NCI-H446 (cell line): ENCODE measurements around the gene MTFP1.
"Not testable (repeated sequence)": the region's sequence is repeated elsewhere in the genome, so short reads cannot be mapped to it uniquely, and the experiment has no call there.

Experiments
- DNase-seq, 2 experiments: peaks; one replicate each; lab custom pipeline; 2025; lab: John Stamatoyannopoulos, UW

The MTFP1 gene

DNA sequence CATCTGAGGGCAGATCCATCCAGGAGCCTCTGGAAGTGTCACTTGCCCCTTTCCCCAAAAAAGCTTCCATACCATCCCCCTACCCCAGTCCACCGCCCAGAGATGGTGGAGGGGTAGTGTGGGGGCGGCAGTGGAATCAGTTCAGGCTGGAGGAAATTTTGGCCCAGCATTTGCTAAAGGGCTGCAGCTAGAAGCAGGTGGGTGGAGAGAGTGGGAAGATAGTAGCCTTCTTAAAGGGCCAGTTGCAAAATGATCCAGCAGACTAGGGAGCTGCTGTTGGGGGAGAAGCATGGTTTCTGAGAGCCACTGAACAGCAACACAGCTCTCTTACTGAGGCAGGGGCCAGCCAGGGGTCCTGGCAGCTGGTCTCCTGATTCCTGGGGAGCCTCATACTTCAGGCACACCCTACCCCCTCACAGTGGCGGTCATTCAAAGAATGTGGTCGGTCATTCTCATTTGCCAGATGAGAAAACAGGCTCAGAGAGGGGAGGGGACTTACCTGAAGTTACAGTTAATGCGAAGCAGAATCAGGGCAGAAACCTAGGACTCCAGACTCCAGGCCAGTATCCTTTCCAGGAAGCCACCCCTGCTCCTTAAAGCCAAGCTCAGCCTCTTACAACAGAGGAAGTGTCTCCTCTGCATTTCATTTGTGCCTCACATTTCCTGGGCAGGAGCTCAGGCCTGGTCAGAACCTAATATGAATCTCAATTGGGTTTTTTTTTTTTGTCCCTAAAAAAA lies 23.4 kb upstream of the MTFP1 start:
- DNase-seq: no peak

DNA sequence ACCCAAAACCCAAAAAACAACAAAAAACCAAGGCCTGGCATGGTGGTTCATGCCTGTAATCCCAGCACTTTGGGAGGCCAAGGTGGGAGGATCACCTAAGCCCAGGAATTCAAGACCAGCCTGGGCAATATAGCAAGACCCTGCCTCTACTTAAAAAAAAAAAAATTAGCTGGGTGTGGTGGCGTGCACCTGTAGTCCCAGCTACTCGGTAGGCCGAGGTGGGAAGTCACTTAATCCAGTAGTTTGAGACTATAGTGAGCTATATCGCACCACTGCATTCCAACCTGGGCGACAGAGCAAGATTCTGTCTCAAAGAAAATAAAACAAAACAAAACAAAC lies 22.8 kb upstream of the MTFP1 start:
- not testable (repeated sequence) for DNase-seq

DNA sequence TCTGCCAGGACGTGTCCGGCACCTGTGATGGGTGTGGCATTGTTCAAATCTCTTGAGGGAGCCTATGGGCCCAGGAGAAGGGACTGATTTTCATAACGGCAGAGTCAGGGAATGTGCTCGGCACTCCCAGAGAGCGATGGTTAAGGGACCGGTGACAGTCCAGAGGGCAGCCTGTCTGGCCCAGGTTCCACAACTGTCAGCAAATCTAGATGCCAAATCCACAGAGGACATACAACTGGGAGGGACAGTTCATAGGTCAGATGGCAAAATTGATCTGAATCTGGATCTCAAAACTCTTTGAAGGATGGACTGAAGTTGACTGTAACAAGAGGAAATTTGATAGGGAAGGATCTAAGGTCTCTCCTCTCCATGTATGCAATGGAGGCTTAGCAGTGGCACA lies 21.3 kb upstream of the MTFP1 start:
- no peak for DNase-seq

DNA sequence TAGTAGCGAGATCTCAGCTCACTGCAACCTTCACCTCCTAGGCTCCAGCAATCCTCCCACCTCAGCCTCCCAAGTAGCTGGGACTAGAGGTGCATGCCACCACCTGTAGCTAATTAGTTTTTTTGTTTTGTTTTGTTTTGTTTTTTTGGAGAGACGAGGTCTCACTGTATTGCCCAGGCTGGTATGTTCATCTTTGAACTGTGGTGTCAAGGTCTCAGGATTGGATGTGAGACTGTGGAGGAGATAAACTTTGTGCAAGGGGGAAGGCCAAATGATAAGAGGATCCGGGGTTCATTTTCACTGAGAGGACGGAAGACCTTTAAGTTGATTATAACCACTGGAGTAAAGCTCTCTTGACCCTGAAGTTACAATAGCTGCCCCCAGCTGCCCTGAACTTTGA lies 19.8 kb upstream of the MTFP1 start:
- DNase-seq: no peak

DNA sequence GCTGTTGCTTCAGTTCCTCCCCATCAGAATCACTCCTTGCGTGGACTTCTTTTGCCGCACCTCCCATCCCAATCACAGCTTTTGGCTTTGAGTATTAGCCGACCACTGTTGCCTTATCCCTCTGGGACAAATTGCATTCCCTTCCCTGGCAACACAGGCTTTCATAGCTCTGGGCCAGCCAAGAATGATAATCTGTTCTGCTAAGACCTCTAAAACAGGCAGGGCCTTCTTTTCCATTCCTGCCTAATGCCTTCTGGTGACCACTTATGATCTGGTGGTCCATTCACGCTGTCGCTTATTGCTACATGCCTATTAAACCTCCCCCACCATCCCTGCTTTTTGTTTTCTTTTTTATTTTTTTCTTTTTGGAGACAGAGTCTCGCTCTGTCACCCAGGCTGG lies 19.2 kb upstream of the MTFP1 start:
- DNase-seq: no peak

DNA sequence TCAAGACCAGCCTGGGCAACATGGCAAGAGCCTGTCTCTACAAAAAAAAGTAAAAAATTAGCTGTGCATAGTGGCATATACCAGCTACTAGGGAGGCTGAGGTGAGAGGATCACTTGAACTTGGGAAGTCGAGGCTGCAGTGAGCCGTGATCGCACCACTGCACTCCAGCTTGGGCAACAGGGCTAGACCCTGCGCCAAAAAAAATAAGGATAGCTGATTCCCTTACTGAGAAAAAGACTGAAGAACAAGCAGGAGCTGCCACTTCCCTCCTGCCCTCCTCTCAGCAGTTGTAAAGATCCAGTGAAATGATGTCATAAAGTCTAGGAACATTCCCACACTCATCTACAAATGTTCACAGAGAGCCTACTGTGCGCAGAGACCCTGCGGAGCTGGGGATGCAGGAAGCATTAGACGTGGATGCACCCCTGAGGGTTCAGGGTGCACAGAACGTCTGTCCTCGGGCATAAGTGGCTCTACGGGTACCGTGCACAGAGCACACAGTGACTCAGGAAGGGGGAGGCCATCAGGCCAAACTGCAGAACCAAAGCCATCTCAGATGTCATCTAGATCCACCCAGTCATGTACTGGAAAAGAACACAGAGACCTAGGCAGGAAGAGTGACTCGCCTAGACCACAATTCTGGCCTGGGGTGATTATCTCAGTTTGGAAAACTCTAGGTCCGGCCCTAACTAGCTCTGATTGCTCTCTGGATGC lies 17.0 kb upstream of the MTFP1 start:
- no peak for DNase-seq

DNA sequence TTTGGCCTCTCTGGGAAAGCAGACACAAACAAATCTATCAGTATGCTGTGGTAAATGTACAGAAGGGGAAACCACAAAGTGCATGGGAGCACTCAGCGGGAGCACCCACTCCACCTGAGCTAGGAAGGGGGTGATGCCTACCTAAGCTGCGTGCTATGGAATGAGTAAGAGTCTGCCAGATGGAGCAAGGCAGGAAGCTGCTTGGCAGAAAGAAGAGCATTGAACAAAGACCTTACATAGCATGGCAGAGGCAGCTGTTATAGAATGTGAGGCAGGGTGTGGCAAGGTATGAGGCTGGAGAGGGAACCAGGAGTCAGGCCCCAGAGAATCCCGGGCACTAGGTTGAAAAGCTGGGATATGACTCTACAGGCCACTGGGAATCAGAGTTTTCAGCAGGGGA lies 13.8 kb upstream of the MTFP1 start:
- no peak for DNase-seq

DNA sequence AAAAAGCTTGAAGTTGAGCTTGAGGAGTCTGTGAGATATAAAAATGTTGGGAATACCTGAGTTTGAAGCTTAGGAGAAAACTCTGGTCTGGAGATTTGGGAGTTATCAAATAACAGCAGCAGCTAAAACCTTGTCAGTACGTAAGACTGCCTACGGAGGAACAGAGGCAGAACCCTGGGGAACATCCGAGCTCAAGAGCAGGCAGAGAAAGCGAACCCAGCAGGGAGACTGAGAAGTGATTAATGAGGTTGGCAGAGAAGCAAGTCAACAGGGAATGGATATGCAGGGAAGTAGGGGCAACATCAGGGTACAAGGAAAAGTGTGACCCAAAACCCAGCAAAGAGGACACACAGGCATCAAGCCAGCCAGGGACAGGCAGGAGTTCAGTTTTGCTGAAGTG lies 12.6 kb upstream of the MTFP1 start:
- DNase-seq: no peak

DNA sequence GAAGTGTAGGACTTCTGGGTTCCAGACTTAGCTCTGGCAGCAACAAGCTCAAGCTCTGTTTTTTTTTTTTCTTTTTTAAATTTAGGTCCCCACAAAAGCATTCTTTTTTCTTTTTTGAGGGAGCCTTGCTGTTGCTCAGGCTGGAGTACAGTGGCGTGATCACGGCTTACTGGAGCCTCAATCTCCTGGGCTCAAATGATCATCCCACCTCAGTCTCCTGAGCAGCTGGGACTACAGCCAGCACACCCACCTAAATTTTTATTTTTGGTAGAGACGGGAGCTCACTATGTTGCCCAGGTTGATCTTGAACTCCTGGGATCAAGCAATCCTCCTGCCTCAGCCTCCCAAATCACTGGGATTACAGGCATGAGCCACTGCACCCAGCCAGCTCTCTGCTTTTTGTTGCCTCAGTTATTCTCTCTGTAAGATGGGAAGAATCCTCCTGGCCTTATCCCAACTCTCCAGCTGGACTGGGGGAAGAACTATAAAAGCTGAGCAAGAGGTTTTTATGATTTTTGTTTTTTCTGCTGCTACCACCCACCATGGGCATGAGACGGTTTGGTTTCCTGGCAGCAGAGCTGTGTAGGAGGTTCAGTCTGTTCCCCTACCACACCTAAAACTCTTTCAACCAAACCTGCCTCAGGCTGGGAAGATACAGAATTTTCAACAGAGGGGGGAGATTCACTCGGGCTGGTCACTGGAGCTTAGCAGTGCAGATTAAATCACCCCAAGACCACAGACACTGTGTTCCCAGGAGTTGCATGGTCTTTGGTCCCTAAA lies 11.6 kb upstream of the MTFP1 start:
- no peak for DNase-seq

DNA sequence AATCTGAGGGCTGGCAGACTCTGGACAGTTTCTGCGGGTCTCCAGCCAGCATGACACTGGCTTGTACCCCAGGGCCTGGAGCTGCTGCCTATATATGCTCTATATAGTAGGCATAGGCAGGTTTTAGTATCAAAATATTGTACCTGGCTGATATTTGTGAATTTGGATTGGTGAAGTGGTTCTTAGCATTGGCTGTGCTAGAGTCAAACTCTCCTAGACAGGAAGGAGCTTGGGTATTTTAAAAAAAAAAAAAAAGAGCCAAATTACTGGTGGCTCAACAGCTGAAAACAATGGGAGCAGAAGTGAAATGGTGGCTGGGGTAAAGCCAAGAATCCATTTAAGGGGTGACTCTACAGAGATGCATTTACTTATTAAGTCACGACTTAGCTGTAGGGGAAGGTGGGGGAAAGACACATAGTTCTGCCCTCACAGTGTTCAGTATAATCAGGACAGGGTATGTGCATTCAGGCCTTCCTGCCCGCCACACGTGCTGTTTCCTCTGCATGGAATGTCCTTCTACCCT lies 11.0 kb upstream of the MTFP1 start:
- DNase-seq: no peak

DNA sequence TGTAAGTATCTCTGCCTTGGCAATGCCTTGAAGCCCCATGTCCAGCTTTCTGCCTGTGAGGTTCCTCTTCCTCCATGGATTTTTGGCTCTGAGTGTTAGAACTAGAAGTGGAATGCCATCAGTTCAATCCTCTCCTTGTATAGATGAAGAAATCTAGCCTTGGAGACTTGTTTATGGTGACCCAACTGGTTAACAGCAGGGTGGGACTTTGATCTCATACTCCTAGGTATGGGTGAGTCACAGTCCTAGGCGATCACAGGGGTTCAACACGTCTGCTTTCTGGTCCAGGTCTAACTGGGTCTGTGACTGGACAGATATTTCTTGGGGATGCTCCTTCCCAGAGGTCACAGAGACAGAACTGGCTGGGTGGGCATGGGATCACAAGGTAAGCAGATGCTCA lies 9.2 kb upstream of the MTFP1 start:
- DNase-seq: no peak

DNA sequence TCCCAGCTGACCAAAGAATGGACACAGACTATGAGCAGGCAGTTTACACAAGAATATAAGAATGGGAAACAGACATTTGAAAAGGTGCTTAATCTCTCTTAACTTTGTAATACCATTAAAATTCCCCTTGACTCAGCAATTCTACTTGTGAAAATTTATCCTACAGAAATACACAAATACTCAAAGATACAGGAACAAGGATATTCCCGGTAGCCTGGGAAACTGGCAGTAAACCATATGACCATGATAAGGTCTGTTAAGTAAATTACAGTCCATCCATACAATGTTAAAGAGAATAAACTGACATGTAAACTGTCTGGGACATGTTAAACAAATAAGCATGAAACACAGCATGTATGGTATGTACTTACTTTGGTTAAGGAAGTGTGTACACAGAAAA lies 8.7 kb upstream of the MTFP1 start:
- DNase-seq: no peak

DNA sequence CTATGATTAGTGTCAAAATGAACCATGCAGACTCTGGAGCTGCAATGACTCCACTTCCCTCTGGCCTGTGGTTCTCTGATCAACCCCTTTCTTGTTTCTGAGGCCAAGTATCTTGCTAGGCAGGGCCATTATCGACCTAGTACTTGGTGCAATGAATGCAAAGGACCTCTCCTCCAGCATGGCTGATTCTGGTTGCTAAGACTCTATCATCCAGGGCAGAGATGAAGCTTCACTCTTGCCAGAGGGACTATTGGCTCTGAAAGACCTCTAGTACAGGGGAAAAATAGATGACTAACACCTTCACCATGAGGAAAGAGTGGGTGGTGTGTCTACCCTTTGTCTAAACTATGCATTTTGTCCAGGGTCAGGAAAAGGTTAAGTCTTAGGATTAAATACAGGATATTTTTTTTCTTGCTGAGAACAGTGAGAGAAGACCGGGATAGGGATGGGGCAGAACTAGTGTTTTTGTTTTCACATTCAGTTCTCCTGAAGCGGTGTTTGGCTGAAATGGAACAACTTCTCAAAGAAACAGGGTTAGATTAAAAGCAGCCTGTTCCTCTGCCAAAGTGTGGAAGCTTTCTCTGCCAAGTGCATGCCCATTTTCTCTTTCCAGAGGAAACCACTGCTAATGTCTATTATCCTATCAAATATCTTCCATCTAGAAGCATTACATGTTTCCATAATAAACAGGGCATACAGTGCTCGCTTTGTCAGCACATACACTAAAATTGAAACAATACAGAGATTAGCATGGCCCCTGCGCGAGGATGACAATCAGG lies 5.0 kb upstream of the MTFP1 start:
- DNase-seq: no peak

DNA sequence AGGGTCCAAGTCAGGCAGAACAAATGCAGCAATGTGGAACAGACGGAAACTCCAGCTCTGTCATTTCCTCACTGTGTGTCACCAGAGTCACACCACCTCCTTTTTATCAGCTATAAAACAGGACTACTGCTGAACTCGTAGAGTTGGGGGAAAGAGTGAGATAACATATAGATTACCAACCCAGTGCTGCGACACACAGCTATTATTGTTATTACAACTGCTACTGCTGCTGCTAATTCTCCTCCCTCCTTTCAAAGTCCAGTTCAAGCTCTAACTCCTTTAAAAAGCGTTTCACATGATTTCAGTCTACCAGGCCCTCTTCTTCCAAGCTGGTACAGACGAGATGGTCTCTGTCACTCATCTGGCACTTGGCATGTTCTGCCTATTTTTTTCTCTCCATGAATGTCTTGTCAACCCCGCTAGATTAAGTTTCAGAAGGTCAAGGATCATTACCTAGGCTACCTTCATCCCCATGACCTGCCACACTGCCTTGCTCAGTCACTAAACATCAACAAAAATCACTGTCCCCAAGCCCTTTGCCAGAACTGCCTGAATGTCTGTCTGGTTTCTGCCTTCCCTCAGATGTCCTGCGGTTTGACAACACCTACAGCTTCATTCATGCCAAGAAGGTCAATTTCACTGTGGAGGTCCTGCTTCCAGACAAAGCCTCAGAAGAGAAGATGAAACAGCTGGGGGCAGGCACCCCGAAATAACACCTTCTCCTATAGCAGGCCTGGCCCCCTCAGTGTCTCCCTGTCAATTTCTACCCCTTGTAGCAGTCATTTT lies 3.7 kb upstream of the MTFP1 start:
- no peak for DNase-seq

DNA sequence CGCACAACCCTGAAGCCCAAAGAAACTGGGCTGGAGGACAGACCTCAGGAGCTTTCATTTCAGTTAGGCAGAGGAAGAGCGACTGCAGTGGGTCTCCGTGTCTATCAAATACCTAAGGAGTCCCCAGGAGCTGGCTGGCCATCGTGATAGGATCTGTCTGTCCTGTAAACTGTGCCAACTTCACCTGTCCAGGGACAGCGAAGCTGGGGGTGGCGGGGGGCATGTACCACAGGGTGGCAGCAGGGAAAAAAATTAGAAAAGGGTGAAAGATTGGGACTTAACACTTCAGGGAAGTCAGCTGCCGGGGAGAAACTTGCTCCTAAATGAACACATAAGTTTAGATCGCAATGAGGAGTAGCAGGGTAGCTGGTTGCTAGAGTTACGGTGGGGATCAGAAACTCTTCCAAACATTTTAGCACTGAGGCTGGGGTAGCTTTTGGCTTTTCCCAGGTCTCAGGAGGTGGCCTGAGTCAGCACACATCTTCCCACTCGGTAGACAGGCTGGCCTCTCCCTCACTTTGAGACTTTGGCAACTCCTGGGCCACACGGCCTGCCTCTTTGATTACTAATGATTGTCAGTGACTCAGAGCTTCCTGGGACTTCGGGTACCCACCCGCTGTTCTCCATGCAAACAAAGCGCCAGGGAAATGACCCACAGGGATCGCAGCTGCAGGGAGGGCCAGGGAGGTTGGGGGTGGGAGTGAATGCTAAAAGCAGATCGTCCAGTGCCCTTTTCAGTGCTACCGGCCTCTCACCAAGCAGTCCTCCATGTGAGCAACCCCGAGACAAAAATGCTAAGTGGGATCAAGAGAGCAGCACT lies 2.9 kb upstream of the MTFP1 start:
- DNase-seq: peak; percentile 43 to 50

DNA sequence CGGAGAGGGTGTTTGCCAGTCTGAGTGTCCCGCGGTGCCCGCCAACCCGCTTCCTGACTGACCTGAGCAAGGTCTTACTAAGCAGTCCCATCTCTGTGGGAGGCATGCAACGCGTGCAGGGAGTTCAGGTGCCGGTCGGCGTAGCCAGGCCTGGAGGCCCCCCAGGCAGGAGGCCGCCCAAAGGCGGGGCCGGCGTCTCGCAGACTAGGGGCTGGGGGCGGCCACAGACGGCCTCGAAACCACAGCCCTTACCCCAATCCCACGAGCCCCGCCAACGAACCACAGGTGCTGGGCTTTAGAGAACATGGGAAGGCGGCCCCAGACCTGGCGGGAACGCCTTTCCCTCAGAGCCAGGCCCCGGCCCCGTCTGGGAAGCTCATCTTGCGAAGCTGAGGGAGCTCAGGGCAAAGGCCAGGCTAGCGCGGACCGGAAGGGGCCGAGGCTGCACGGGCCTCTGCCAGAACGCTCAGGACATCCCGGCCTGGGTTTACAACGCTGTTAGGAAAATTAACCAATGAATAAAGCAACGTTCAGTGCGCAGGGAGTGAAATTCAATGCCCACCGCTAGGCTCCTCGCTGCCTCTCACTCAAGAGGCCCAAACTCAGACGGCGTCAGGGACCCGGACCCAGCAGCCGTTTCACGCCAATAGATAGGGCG lies 2.1 kb upstream of the MTFP1 start:
- DNase-seq: no peak

DNA sequence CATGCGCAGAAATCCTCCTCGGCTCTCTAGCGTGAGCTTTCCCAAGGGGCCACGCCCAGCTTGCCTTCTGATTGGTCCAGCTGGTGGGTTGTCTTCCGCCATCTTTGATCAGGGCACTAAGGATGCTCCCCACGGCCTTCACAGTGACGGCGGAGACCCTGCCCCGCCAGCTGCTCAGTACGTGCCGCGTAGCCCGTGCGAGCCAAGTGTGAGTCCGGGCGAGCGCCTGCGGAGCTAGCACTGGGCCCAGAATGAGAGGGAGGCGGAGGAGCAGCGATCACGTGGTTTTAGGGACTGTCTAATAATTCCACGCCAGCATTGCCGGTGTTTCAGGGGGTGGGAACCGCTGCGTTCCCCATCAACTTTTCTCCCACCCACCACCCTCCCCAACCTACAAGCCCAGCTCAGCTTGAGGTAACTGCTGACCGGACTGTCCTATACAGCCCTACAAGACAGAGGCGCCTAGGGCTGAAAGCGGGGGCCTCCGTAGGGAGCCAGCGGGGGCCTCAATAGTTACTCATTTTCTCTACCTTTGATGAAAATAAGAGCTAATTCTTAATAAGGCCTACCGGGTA lies 1.5 kb upstream of the MTFP1 start:
- DNase-seq: peak; percentile 99 to 100

DNA sequence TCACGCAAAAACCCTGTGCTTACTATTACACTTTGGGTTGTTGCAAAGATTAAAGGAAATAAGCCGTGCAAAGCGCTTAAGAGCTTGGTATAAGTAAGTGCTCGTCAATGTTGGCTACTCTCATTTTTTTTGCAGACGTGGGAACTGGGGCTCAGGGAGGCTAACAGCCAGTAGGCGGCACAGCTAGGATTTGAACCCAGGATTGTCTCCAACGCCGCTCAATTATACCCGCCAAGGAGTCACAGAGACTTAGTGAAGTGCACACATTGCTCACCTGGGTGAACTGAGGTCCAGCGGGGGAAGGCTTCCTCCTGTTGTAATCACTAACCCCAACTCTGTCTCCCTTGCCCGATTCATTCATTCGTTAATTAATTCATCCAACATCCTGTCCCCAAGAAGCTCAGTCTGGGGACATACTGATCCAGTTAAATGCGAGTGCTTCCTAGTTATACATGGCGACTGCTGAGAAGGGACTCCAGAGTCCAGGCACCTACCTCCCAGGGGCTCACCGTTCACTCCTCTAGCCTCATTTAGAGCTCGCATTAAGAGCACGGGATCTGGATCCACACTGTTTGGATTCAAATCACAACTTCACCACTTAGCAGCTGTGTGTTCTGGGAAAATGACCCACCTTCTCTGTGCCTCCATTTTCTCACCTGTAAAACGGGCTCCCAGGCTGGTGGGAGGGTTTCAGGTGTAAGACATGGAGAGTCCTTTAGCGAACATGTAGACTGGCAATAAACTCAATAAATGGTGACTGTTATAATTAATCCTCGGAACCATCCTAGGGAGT lies 838 bp upstream of the MTFP1 start:
- peak in 1 of 2 experiments; percentile 21 for DNase-seq

DNA sequence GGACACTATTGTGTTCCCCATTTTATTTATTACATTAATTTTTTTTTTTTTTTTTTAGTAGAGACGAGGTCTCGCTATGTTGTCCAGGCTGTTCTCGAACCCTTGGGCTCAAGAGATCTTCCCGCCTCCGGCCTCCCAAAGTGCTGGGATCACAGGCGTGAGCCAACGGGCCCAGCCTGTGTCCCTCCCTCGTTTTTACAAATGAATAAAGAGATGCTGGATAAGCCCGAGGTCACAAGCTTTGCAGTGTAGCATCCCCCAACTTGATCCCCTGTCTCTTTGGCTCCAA lies 297 bp upstream of the MTFP1 start:
- peak in 1 of 2 experiments; percentile 50 for DNase-seq
